GM23338 (cell line): ENCODE measurements around the gene MATN1. TPM values are rescaled to one million over a fixed set of nuclear protein-coding genes. Genes with fewer than 3 reads are reported as not detected.

Experiments used
- ATAC-seq: fragments of 200-7000 bp; cut with Tn5 transposase; 3 replicates; pipeline ENCODE4 v1.9.1; 2020
- DNase-seq: peaks from one replicate; pipeline ENCODE4 v3.0.0-alpha.2; 2015; ENCODE audit warnings: low spot score
- H2AFZ ChIP-seq: fragments of 200-600 bp; sonication (generic); 2 replicates; pipeline ENCODE4 v1.8.0; 2016; ENCODE audit warnings: antibody characterized with exemption, mild to moderate bottlenecking, moderate library complexity
- H3F3A ChIP-seq: fragments of 200-600 bp; sonication (generic); replicated peaks from 2 replicates; pipeline ENCODE4 v1.8.0; 2017; ENCODE audit warnings: antibody characterized with exemption, mixed run types, low read depth
- H3K27ac ChIP-seq: fragments of 200-600 bp; sonication (generic); 2 replicates; pipeline ENCODE4 v1.6.1; 2016; ENCODE audit warnings: low read depth
- H3K27me3 ChIP-seq: fragments of 200-600 bp; sonication (generic); 2 replicates; pipeline ENCODE4 v1.8.0; 2016; ENCODE audit warnings: mild to moderate bottlenecking, mixed run types, moderate library complexity; ENCODE audit not compliant: insufficient read depth
- H3K36me3 ChIP-seq: fragments of 200-600 bp; sonication (generic); 2 replicates; pipeline ENCODE4 v1.8.0; 2016; ENCODE audit warnings: mild to moderate bottlenecking; ENCODE audit not compliant: insufficient read depth
- H3K4me1 ChIP-seq: fragments of 200-600 bp; sonication (generic); 2 replicates; pipeline ENCODE4 v1.8.0; 2016; ENCODE audit warnings: mild to moderate bottlenecking, moderate library complexity; ENCODE audit not compliant: insufficient read depth
- H3K4me2 ChIP-seq: fragments of 200-600 bp; sonication (generic); 2 replicates; pipeline ENCODE4 v1.7.1; 2017; ENCODE audit warnings: mixed run types
- H3K4me3 ChIP-seq: fragments of 200-600 bp; sonication (generic); 2 replicates; pipeline ENCODE4 v1.6.1; 2016; ENCODE audit warnings: mixed run types
- H3K79me2 ChIP-seq: fragments of 200-600 bp; sonication (generic); replicated peaks from 2 replicates; pipeline ENCODE4 v1.8.0; 2017; ENCODE audit warnings: mild to moderate bottlenecking; ENCODE audit not compliant: insufficient read depth
- H3K9me2 ChIP-seq: fragments of 200-600 bp; sonication (generic); 2 replicates; pipeline ENCODE4 v1.8.0; 2017; ENCODE audit not compliant: insufficient read depth
- H4K20me1 ChIP-seq: fragments of 200-600 bp; sonication (generic); replicated peaks from 2 replicates; pipeline ENCODE4 v1.8.0; 2017; ENCODE audit warnings: mild to moderate bottlenecking; ENCODE audit not compliant: insufficient read depth
- H3K27ac Mint-ChIP-seq: 2 replicates; pipeline ENCODE4 v1.8.0; 2020; ENCODE audit warnings: inconsistent platforms, mild to moderate bottlenecking, moderate library complexity, mixed read lengths
- H3K27me3 Mint-ChIP-seq: 3 replicates; pipeline ENCODE4 v1.8.0; 2022; ENCODE audit warnings: low read depth, mild to moderate bottlenecking, moderate library complexity, mixed read lengths, inconsistent platforms; ENCODE audit not compliant: insufficient read depth, poor library complexity
- H3K36me3 Mint-ChIP-seq: 3 replicates; pipeline ENCODE4 v1.8.0; 2021; ENCODE audit warnings: low read depth, mild to moderate bottlenecking, inconsistent platforms, moderate library complexity, mixed read lengths
- H3K4me1 Mint-ChIP-seq: 3 replicates; pipeline ENCODE4 v1.8.0; 2020; ENCODE audit warnings: mild to moderate bottlenecking, inconsistent platforms, mixed read lengths
- H3K4me3 Mint-ChIP-seq: 3 replicates; pipeline ENCODE4 v1.8.0; 2021; ENCODE audit warnings: moderate library complexity, mild to moderate bottlenecking, inconsistent platforms, mixed read lengths
- H3K9me3 Mint-ChIP-seq: 3 replicates; pipeline ENCODE4 v1.8.0; 2020; ENCODE audit warnings: moderate library complexity, mild to moderate bottlenecking, inconsistent platforms, mixed read lengths
- CTCF ChIP-seq, 2 experiments: fragments of 200-600 bp in 1 of 2; sonication (generic) in 1 of 2; conservative IDR thresholded peaks; 2 replicates each; pipeline versions ENCODE4 v1.5.1 to v1.6.1; 2016 to 2017; ENCODE audit warnings: antibody characterized with exemption in 2 of 2, low read depth in 2 of 2, mild to moderate bottlenecking in 2 of 2, moderate library complexity in 1 of 2
- JUNB ChIP-seq: IDR thresholded peaks from one replicate; pipeline ENCODE4 v1.6.1; 2016; ENCODE audit warnings: antibody characterized with exemption; ENCODE audit not compliant: unreplicated experiment
- POLR2AphosphoS5 ChIP-seq: IDR thresholded peaks from 2 replicates; pipeline ENCODE4 v1.6.1; 2016; ENCODE audit warnings: antibody characterized with exemption, low read depth
- ZNF462 ChIP-seq: fragments of 250-450 bp; sonication (Bioruptor Pico); IDR thresholded peaks from 2 replicates; pipeline ENCODE4 v1.5.0; 2020; ENCODE audit warnings: mild to moderate bottlenecking, moderate library complexity
- polyA plus RNA-seq: library from polyadenylated mRNA; unstranded; fragments of >200 nt; fragmentation: Nextera tagmentation; extraction: Ambion mirVana; gene quantifications from 2 replicates; pipeline ENCODE4 v1.2.1, GENCODE V29; 2016
- total RNA-seq: library from RNA; depleted of rRNA; stranded (reverse); fragments of >200 nt; shearing (Covaris generic); gene quantifications from 2 replicates; pipeline ENCODE4 v1.2.3, GENCODE V29; 2014

MATN1 gene
- total and polyA plus RNA-seq, 2 experiments from 2014 or later, result 0.08 to 0.31 TPM

GRCh38 chr1:30696831-30697230 is 26.6 kb downstream of the MATN1 start (continued):
- TF ChIP-seq ZNF462 (CRISPR knock-in tag), result no peak
- TF ChIP-seq JUNB, result no peak
- no peak for TF ChIP-seq POLR2AphosphoS5
- no peak for TF ChIP-seq CTCF (conservative IDR thresholded peaks at IDR 0.05; ENCODE audit: low read depth in 2 of 2)

GRCh38 chr1:30695439-30695841 is 27.9 kb downstream of the MATN1 start:
- H3K27ac Mint-ChIP-seq, result no peak overlapping the region
- H3K27me3 Mint-ChIP-seq, result no peaks in the 10 kb centered on the region
- H3K9me3 Mint-ChIP-seq, result no peaks in the 10 kb centered on the region
- H3K4me2 ChIP-seq, result no peak overlapping the region
- no peak overlapping the region for H2AFZ ChIP-seq
- H3K4me3 ChIP-seq, result no peak overlapping the region
- H3K4me3 Mint-ChIP-seq, result no peak overlapping the region
- H4K20me1 ChIP-seq, result no peaks in the 10 kb centered on the region
- ATAC-seq (no peak), DNase-seq (no peak)
- no peaks in the 10 kb centered on the region for H3K79me2 ChIP-seq
- peaks cover 21% of the 10 kb centered on the region for H3K4me1 Mint-ChIP-seq
- peaks cover 5% of the 10 kb centered on the region; the same call in 1 of the 2 replicates for H3K4me1 ChIP-seq
- no peaks in the 10 kb centered on the region for H3K36me3 ChIP-seq
- H3F3A ChIP-seq, result no peaks in the 10 kb centered on the region
- no peak overlapping the region for H3K27ac ChIP-seq
- H3K36me3 Mint-ChIP-seq, result no peaks in the 10 kb centered on the region
- H3K9me2 ChIP-seq, result no peaks in the 10 kb centered on the region
- H3K27me3 ChIP-seq, result no peaks in the 10 kb centered on the region
- no peak for TF ChIP-seq JUNB
- TF ChIP-seq ZNF462 (CRISPR knock-in tag), result no peak
- TF ChIP-seq CTCF (conservative IDR thresholded peaks at IDR 0.05; ENCODE audit: low read depth in 2 of 2), result no peak
